GM21576 (cell line): ENCODE results near the gene PRKAG3.
"Not testable (repeated sequence)": the region's sequence is repeated elsewhere in the genome, so short reads cannot be mapped to it uniquely, and the experiment has no call there.

ENCODE experiments used
- ATAC-seq: cut with Tn5 transposase; IDR thresholded peaks from one replicate; pipeline ENCODE4 v1.9.1; 2021; ENCODE audit warnings: mild to moderate bottlenecking, moderate library complexity; ENCODE audit not compliant: unreplicated experiment

The PRKAG3 gene

GRCh38 chr2:218863021-218863520 is 31.5 kb upstream of the PRKAG3 start:
- no peak for ATAC-seq

DNA sequence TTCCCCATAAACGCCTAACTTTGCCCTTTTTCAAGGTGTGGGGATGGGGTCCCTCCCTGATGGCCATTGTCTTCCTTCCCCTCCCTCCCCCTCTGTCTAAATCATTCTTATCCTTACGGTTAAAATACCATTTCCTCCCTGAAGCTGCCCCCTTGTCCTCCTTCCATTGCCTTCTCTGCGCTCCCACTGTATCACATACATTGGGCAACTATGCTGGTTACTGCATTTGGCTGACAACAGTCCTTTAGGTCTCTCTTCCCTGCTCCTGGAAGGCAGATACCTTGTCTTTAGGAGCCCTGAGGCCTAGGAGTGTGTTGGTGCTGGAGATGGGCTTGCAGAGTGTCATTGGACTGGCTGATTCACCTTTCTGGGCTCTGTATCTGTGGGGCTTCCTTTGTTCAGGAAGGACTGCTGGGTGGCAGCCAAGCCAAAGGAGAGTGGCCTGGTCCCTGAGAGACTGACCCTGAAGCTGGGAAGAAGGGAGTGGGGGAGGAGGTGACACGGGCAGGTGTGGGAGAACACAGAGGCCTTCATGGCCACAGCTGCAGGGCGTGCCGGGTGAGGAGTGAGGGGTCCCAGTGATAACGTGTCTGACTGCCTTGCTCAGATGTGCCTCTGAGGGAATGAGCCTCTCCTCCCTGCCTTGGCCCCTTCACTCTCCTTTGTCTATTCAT is 30.2 kb upstream of the PRKAG3 start:
- ATAC-seq, result no peak

GRCh38 chr2:218860950-218861381 is 29.4 kb upstream of the PRKAG3 start:
- no peak for ATAC-seq

GRCh38 chr2:218859988-218860831 is 28.6 kb upstream of the PRKAG3 start:
- no peak for ATAC-seq

DNA sequence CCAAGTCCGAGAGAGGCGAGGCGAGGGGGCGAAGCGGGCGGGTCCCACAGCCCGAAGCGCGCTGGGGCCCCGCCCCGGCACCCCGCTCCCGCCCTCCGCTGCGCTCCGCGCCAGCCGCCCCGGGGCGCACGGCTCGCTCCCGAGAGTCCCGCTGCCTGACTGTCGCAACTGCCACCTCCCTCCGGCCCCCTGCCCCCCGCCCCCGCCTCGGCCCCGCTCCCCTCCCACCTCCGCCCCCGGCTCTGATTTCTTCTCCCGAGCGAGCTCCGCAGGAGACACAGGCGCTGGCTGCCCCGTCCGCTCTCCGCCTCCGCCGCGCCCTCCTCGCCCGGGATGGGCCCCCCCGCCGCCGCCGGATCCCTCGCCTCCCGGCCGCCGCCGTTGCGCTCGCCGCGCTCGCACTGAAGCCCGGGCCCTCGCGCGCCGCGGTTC is 28.0 kb upstream of the PRKAG3 start, which contains the start of gene WNT6:
Gene WNT6 (plus strand): TSS at position 250 of the 432 bp plus-strand sequence. CDS start 233 bp downstream, outside the sequence.
- ATAC-seq, result no peak

- no peak for ATAC-seq
Measured at GRCh38 chr2:218858671-218859555, 27.3 kb upstream of the PRKAG3 start.

DNA sequence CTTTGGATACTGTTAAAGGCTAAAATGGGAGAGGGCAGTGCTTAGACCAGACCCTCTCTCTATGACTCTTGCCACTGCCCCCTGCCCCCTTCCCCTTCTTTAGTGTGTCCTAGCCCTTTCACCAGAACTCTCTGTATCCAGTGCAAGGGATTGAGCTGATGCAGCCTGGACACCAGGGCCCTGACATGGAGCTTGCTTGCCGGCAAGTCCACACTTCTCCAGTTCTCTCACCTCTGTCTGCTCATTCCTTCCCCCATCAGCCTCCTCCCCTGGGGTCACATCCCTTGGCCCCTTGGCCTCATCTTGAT is 26.5 kb upstream of the PRKAG3 start:
- ATAC-seq, result no peak

- no peak for ATAC-seq
Measured at GRCh38 chr2:218857371-218858137, 26.0 kb upstream of the PRKAG3 start.

- no peak for ATAC-seq
Measured at GRCh38 chr2:218856896-218857243, 25.3 kb upstream of the PRKAG3 start.

DNA sequence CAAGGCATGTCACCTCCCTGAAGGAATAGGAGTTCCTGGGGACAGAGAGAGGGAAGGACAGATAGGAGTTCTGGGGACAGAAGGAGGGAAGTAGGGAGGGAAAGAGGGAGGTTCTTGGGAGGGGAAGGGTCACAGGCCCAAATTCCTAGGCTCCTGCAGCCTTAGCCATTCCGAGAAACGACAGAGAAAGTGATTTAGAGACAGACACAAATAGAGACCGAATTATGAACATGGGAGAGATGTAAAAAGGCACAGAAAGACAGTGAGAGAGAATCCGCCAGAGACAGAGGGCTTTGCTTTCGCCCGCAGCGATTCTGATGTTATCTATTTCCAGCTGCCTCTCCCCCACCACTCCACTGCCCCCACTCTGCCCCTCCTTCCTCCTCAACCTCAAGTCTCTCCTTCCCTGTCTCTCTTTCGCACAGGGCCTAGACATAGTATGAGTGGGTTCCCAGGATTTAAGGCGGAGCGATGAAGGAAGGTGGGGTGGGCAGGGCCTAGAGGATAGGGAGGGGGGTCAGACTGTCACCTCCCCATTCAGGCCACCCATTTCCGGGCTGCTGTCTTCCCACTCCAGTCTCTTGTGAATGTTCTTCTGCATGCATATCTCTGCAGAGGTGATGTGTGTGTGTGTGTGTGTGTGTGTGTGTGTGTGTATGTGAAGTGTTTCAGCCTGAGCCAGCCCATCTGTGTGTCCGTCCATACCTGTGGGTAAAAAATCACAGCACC is 24.7 kb upstream of the PRKAG3 start:
- ATAC-seq, result no peak

DNA sequence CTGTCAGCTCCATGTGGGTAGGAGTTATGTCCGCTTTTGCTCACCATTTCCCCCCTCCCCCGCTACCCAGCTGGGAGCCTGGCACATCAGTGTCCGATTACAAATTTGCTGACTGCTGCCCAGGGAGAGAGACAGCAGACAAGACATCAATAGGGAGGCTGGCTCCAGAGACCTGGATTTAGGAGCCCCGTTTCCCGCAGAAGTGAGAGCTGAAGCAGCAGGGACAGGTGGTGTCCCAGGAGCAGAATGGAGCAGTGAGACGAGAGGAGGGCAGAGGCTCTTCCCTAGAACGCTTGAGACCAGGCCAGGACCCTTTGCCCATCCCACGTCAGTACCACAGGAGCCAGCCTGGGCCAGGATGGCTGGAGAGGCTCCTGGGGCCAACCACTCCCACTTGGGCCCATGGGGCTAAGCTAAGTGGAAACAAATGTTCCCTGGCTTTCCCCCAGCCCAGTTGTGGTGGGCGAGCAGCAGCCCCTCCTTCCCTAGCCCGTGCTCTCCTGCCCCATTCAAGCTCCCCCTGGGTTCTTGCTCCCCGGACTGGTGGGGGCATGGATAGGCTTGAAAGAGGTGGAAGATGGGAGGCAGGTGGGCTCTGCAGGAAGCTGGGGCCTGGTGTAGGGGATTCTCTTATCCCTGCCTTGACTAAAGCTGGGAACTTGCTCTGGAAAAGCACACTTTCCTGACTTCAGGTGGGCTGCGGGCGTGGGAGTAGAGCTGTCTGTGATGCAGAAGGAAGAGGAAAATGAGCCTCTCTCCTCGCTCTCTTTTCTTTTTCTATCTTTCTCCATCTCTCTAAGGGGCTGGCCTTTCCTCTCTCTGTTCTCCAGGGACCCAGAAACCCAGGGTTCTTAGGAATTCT is 23.9 kb upstream of the PRKAG3 start:
- ATAC-seq, result no peak

DNA sequence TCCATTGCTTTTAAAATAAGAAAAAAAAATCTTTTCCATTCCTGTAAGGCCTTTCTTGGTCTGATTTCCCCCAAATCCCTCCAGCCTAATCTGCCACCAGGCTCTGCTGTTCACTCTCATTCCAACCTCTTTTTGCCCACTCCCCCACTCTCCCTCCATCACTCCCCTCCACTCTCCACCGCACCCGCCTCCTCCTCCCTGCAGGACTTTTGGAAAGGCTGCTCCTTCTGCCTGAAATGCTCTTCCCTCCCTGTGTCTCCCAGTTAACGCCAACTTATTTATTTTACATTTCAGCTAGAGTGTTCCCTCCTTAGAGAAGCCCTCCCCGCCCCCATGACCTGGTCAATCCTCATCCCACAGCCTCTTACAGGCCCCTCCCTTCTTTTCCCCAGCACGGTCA is 23.3 kb upstream of the PRKAG3 start:
- ATAC-seq, result no peak

GRCh38 chr2:218853766-218854165 is 22.2 kb upstream of the PRKAG3 start:
- ATAC-seq, result no peak

GRCh38 chr2:218852911-218853667 is 21.5 kb upstream of the PRKAG3 start:
- no peak for ATAC-seq

DNA sequence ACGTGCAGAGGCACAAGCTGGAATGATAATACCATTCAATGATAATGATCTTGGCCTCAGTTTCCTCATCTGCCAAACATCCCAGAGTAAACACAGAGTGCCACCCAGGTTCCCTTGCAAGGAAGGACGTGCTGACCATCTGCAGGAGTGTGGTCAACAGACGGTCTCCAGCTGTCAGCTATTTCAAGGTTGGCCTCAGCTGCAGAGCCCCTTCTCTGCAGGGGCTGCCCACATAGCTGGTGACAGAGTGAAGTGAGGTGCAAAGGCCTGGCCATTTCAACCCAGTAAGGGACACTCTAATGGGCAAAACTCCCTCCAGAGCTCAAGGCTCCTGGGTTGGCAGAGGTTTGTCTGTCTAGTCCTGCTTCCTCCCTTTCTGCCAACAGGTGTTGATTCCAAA is 19.7 kb upstream of the PRKAG3 start:
- ATAC-seq, result no peak

- no peak for ATAC-seq
Measured at GRCh38 chr2:218850796-218851195, 19.2 kb upstream of the PRKAG3 start.

DNA sequence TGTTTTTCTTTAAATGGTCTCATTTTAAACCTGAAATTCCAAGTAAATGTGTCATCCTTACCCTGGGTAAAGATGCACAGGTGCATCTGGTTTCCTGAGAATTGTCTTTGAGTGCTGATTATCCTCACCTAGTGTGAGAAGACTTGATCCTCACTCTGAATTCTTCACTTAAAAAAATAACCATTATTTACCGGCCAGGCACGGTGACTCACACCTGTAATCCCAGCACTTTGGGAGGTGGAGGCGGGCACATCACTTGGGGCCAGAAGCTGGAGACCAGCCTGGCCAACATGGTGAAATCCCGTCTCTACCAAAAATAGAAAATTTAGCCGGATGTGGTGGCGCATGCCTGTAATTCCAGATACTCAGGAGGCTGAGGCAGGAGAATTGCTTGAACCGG is 18.1 kb upstream of the PRKAG3 start:
- no peak for ATAC-seq

DNA sequence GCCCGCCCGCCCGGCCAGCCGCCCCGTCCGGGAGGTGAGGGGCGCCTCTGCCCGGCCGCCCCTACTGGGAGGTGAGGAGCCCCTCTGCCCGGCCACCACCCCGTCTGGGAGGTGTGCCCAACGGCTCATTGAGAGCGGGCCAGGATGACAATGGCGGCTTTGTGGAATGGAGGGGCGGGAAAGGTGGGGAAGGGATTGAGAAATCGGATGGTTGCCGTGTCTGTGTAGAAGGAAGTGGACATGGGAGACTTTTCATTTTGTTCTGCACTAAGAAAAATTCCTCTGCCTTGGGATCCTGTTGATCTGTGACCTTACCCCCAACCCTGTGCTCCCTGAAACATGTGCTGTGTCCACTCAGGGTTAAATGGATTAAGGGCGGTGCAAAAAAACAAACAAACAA is 15.4 kb upstream of the PRKAG3 start:
- not testable (repeated sequence) for ATAC-seq
